H9 (cell line): ENCODE measurements around the gene RERE. TPM values are rescaled to one million over a fixed set of nuclear protein-coding genes. Genes with fewer than 3 reads are reported as not detected.

Source experiments
- DNase-seq: peaks from one replicate; pipeline ENCODE4 v3.0.0-alpha.2; 2017
- H2AFZ ChIP-seq: one replicate; pipeline ENCODE4 v1.6.1; 2013; ENCODE audit warnings: mild to moderate bottlenecking, low read length, control low read depth, moderate library complexity
- H2AK5ac ChIP-seq: 2 replicates; pipeline ENCODE4 v1.6.1; 2013; ENCODE audit warnings: low read length, control low read depth, mixed read lengths; ENCODE audit not compliant: insufficient read length
- H2BK120ac ChIP-seq: one replicate; pipeline ENCODE4 v1.6.1; 2013; ENCODE audit warnings: low read depth, mild to moderate bottlenecking, low read length, control low read depth, inconsistent platforms; ENCODE audit not compliant: poor library complexity, severe bottlenecking
- H2BK12ac ChIP-seq: 2 replicates; pipeline ENCODE4 v1.6.1; 2013; ENCODE audit warnings: low read length, control low read depth, mixed read lengths, low read depth; ENCODE audit not compliant: insufficient read length
- H2BK15ac ChIP-seq: 2 replicates; pipeline ENCODE4 v1.6.1; 2013; ENCODE audit warnings: low read depth, low read length, control low read depth
- H2BK20ac ChIP-seq: one replicate; pipeline ENCODE4 v1.6.1; 2013; ENCODE audit warnings: low read depth, mild to moderate bottlenecking, low read length, control low read depth, inconsistent platforms; ENCODE audit not compliant: poor library complexity, severe bottlenecking
- H2BK5ac ChIP-seq: 2 replicates; pipeline ENCODE4 v1.6.1; 2013; ENCODE audit warnings: low read length, control low read depth, mixed read lengths; ENCODE audit not compliant: insufficient read length
- H3K14ac ChIP-seq: 2 replicates; pipeline ENCODE4 v1.6.1; 2013; ENCODE audit warnings: low read length, control low read depth; ENCODE audit not compliant: insufficient read depth
- H3K18ac ChIP-seq: 2 replicates; pipeline ENCODE4 v1.6.1; 2013; ENCODE audit warnings: low read depth, mild to moderate bottlenecking, mixed read lengths, low read length, control low read depth; ENCODE audit not compliant: insufficient read length
- H3K23ac ChIP-seq: 2 replicates; pipeline ENCODE4 v1.6.1; 2013; ENCODE audit warnings: low read length, control low read depth, mixed read lengths, low read depth; ENCODE audit not compliant: insufficient read length
- H3K23me2 ChIP-seq: 2 replicates; pipeline ENCODE4 v1.6.1; 2013; ENCODE audit warnings: low read depth, mild to moderate bottlenecking, mixed read lengths, low read length, control low read depth; ENCODE audit not compliant: insufficient read length, poor library complexity, severe bottlenecking
- H3K27ac ChIP-seq: 2 replicates; pipeline ENCODE4 v1.5.1; 2013; ENCODE audit warnings: low read length, control low read depth, mixed read lengths, low read depth; ENCODE audit not compliant: insufficient read length
- H3K27me3 ChIP-seq: 2 replicates; pipeline ENCODE4 v1.6.1; 2013; ENCODE audit warnings: low read length, control low read depth, inconsistent platforms; ENCODE audit not compliant: insufficient read depth
- H3K4ac ChIP-seq: 2 replicates; pipeline ENCODE4 v1.6.1; 2013; ENCODE audit warnings: low read depth, mild to moderate bottlenecking, control low read depth, inconsistent platforms, low read length, moderate library complexity
- H3K4me1 ChIP-seq: 2 replicates; pipeline ENCODE4 v1.6.1; 2013; ENCODE audit warnings: low read length, control low read depth, inconsistent platforms; ENCODE audit not compliant: insufficient read depth
- H3K4me2 ChIP-seq: 2 replicates; pipeline ENCODE4 v1.6.1; 2013; ENCODE audit warnings: low read length, control low read depth, mixed read lengths; ENCODE audit not compliant: insufficient read length, insufficient read depth
- H3K56ac ChIP-seq: 2 replicates; pipeline ENCODE4 v1.6.1; 2013; ENCODE audit warnings: low read depth, mild to moderate bottlenecking, mixed read lengths, low read length, control low read depth; ENCODE audit not compliant: insufficient read length
- H3K79me1 ChIP-seq: 2 replicates; pipeline ENCODE4 v1.6.1; 2013; ENCODE audit warnings: low read depth, mild to moderate bottlenecking, moderate library complexity, low read length, control low read depth, inconsistent platforms; ENCODE audit not compliant: insufficient read depth, poor library complexity, severe bottlenecking
- H3K79me2 ChIP-seq: 2 replicates; pipeline ENCODE4 v1.6.1; 2013; ENCODE audit warnings: low read length, control low read depth, inconsistent platforms; ENCODE audit not compliant: insufficient read depth
- H3K9ac ChIP-seq: 2 replicates; pipeline ENCODE4 v1.6.1; 2013; ENCODE audit warnings: low read length, control low read depth, mixed read lengths; ENCODE audit not compliant: insufficient read length; ENCODE audit errors: extremely low read depth
- H3K9me3 ChIP-seq: one replicate; pipeline ENCODE4 v1.6.1; 2013; ENCODE audit warnings: low read depth, low read length, inconsistent platforms; ENCODE audit not compliant: control insufficient read depth
- H3T11ph ChIP-seq: one replicate; pipeline ENCODE4 v1.6.1; 2013; ENCODE audit warnings: mild to moderate bottlenecking, low read length, control low read depth, inconsistent platforms
- H4K20me1 ChIP-seq: one replicate; pipeline ENCODE4 v1.6.1; 2013; ENCODE audit not compliant: control insufficient read depth, insufficient read length, insufficient read depth
- H4K5ac ChIP-seq: 2 replicates; pipeline ENCODE4 v1.6.1; 2013; ENCODE audit warnings: low read depth, mild to moderate bottlenecking, mixed read lengths, low read length, control low read depth; ENCODE audit not compliant: insufficient read length
- H4K8ac ChIP-seq: replicated peaks from 2 replicates; pipeline ENCODE4 v1.6.1; 2013; ENCODE audit warnings: low read length, control low read depth, mixed read lengths, low read depth; ENCODE audit not compliant: insufficient read length
- H4K91ac ChIP-seq: 2 replicates; pipeline ENCODE4 v1.6.1; 2013; ENCODE audit warnings: low read depth, mild to moderate bottlenecking, moderate library complexity, mixed read lengths, low read length, control low read depth; ENCODE audit not compliant: insufficient read length
- H3K27ac Mint-ChIP-seq, 3 experiments: 2 replicates in 2 of 3; 3 replicates in 1 of 3; pipeline ENCODE4 v1.8.0; 2020 to 2021; ENCODE audit warnings: mixed read lengths in 3 of 3, mild to moderate bottlenecking in 1 of 3, moderate library complexity in 1 of 3
- H3K27me3 Mint-ChIP-seq: 2 replicates; pipeline ENCODE4 v1.8.0; 2021; ENCODE audit warnings: low read depth, mild to moderate bottlenecking, moderate library complexity, mixed read lengths
- H3K36me3 Mint-ChIP-seq, 3 experiments: 2 replicates in 2 of 3; 3 replicates in 1 of 3; pipeline ENCODE4 v1.8.0; 2020 to 2021; ENCODE audit warnings: low read depth in 3 of 3, mixed read lengths in 3 of 3; ENCODE audit not compliant: insufficient read depth in 1 of 3
- H3K4me1 Mint-ChIP-seq, 2 experiments: 2 replicates each; pipeline ENCODE4 v1.8.0; 2020; ENCODE audit warnings: mixed read lengths in 2 of 2
- H3K4me3 Mint-ChIP-seq, 2 experiments: 2 replicates in 1 of 2; 3 replicates in 1 of 2; pipeline ENCODE4 v1.8.0; 2020 to 2021; ENCODE audit warnings: mild to moderate bottlenecking in 2 of 2, mixed read lengths in 2 of 2, moderate library complexity in 1 of 2
- H3K9me3 Mint-ChIP-seq, 2 experiments: 2 replicates in 1 of 2; 3 replicates in 1 of 2; pipeline ENCODE4 v1.8.0; 2020; ENCODE audit warnings: mild to moderate bottlenecking in 2 of 2, mixed read lengths in 2 of 2, moderate library complexity in 1 of 2
- CTCF ChIP-seq: fragments of 200-600 bp; sonication (generic); conservative IDR thresholded peaks from 3 replicates; pipeline ENCODE4 v1.8.0; 2021; ENCODE audit warnings: antibody characterized with exemption, mild to moderate bottlenecking
- WGBS: extraction: QIAGEN DNeasy Blood & Tissue Kit; methylation state at CpG from one replicate; pipeline ENCODE4 v1.1.7; 2013; ENCODE audit warnings: missing lambda C conversion rate, low lambda C conversion rate, mixed read lengths; ENCODE audit not compliant: insufficient read length; ENCODE audit errors: extremely low coverage; 5-methylcytosine and 5-hydroxymethylcytosine counted together
- total RNA-seq: library from RNA; stranded (reverse); gene quantifications from 2 replicates; pipeline ENCODE4 v1.2.1, GENCODE V29; 2021

Gene RERE
- total RNA-seq, 1 experiment from 2014 or later: 103 TPM

GRCh38 chr1:8674481-8674880 is 143.0 kb downstream of the RERE start:
- Mint-ChIP-seq H3K27me3 (no peaks in the 10 kb centered on the region), H3K9me3 (no peaks in the 10 kb centered on the region), H3K27ac (peak overlapping the region in 2 of 3 experiments; percentile 12 to 74; a peak in 4 of 7 replicates), H3K36me3 (no peaks in the 10 kb centered on the region; a peak in 1 of 7 replicates), H3K4me1 (peaks cover 49 to 56% of the 10 kb centered on the region in 2 experiments), H3K4me3 (no peak overlapping the region)
- no peak for DNase-seq
- no peak overlapping the region for H3K27ac ChIP-seq
- WGBS: 100% methylated on average over 1 of the region's 4 CpGs
- H3T11ph ChIP-seq: no peak overlapping the region
- no peaks in the 10 kb centered on the region for H3K27me3 ChIP-seq
- H3K79me2 ChIP-seq: peaks cover 53% of the 10 kb centered on the region
- H3K9me3 ChIP-seq: no peaks in the 10 kb centered on the region
- no peak overlapping the region for H4K5ac ChIP-seq
- peaks cover 6% of the 10 kb centered on the region; the same call in 1 of the 2 replicates for H3K4me1 ChIP-seq
- H2BK12ac ChIP-seq: no peak overlapping the region
- H3K14ac ChIP-seq: no peak overlapping the region
- no peak overlapping the region for H3K4me2 ChIP-seq
- H3K9ac ChIP-seq: no peak overlapping the region
- H4K20me1 ChIP-seq: no peaks in the 10 kb centered on the region
- no peak overlapping the region for H3K18ac ChIP-seq
- peaks cover 11% of the 10 kb centered on the region for H3K79me1 ChIP-seq
- H2BK5ac ChIP-seq: no peak overlapping the region
- H3K4ac ChIP-seq: no peak overlapping the region
- no peak overlapping the region for H3K23ac ChIP-seq
- no peak overlapping the region for H2BK20ac ChIP-seq
- no peak for TF ChIP-seq CTCF
- no peak overlapping the region for H2BK120ac ChIP-seq
- no peak overlapping the region for H2AK5ac ChIP-seq
- no peak overlapping the region for H2AFZ ChIP-seq
- H4K91ac ChIP-seq: no peak overlapping the region
- H2BK15ac ChIP-seq: no peak overlapping the region
- H4K8ac ChIP-seq: no peak overlapping the region
- H3K23me2 ChIP-seq: no peaks in the 10 kb centered on the region
- H3K56ac ChIP-seq: no peak overlapping the region
